Stimulated activated CD8-positive, alpha-beta memory T cell treated with anti-CD3 and anti-CD28 coated beads, Interleukin-4, amount 100 ng/mL, for 24 hours (primary cell): ENCODE results near the gene OR6N2.

Experiments
- DNase-seq: peaks from one replicate; pipeline ENCODE4 v3.0.0-alpha.2; 2020; ENCODE audit warnings: low read depth

Gene OR6N2

GRCh38 chr1:158752155-158752712, 28.8 kb downstream of the OR6N2 start:
- no peak for DNase-seq

GRCh38 chr1:158735848-158736247, 45.2 kb downstream of the OR6N2 start:
- no peak for DNase-seq

GRCh38 chr1:158732524-158732923, 48.5 kb downstream of the OR6N2 start:
- no peak for DNase-seq

GRCh38 chr1:158731707-158732106, 49.3 kb downstream of the OR6N2 start:
- DNase-seq: no peak

GRCh38 chr1:158730453-158730852, 50.6 kb downstream of the OR6N2 start:
- DNase-seq: no peak

- no peak for DNase-seq
Measured at GRCh38 chr1:158728510-158729225, 52.3 kb downstream of the OR6N2 start.

- no peak for DNase-seq
Measured at GRCh38 chr1:158724442-158724841, 56.6 kb downstream of the OR6N2 start.
